Chondrocyte (in vitro differentiated cells): Measurements from ENCODE around the gene CEMP1. TPM values are rescaled to one million over a fixed set of nuclear protein-coding genes. Genes with fewer than 3 reads are reported as not detected.
A peak's percentile ranks its signal among the peaks of the same experiment; 100 is the strongest.

Experiments
- DNase-seq: peaks from one replicate; pipeline ENCODE4 v3.0.0; 2021; ENCODE audit warnings: mixed read lengths, low spot score
- H3K27ac Mint-ChIP-seq: one replicate; pipeline ENCODE4 v1.8.0; 2021; ENCODE audit warnings: mild to moderate bottlenecking, moderate library complexity, mixed read lengths; ENCODE audit not compliant: unreplicated experiment
- H3K27me3 Mint-ChIP-seq: 2 replicates; pipeline ENCODE4 v1.8.0; 2021; ENCODE audit warnings: low read depth, mixed read lengths
- H3K36me3 Mint-ChIP-seq: 2 replicates; pipeline ENCODE4 v1.8.0; 2021; ENCODE audit warnings: low read depth, mixed read lengths
- H3K4me1 Mint-ChIP-seq: 2 replicates; pipeline ENCODE4 v1.8.0; 2021; ENCODE audit warnings: low read depth, mild to moderate bottlenecking, mixed read lengths
- H3K4me3 Mint-ChIP-seq: one replicate; pipeline ENCODE4 v1.8.0; 2021; ENCODE audit warnings: mild to moderate bottlenecking, moderate library complexity, mixed read lengths; ENCODE audit not compliant: unreplicated experiment
- H3K9me3 Mint-ChIP-seq: 2 replicates; pipeline ENCODE4 v1.8.0; 2021; ENCODE audit warnings: low read depth, mixed read lengths
- total RNA-seq: library from RNA; stranded (reverse); gene quantifications from 3 replicates; pipeline ENCODE4 v1.2.1, GENCODE V29; 2021
- TF ChIP-seq, protein P1 (sequence below): fragments of 200-600 bp; sonication (generic); IDR thresholded peaks from 2 replicates; pipeline ENCODE4 v1.5.0; 2021; ENCODE audit warnings: antibody characterized with exemption, mild to moderate bottlenecking, moderate library complexity

CEMP1 gene
- total RNA-seq, 1 donor from 2014 or later: not detected

DNA sequence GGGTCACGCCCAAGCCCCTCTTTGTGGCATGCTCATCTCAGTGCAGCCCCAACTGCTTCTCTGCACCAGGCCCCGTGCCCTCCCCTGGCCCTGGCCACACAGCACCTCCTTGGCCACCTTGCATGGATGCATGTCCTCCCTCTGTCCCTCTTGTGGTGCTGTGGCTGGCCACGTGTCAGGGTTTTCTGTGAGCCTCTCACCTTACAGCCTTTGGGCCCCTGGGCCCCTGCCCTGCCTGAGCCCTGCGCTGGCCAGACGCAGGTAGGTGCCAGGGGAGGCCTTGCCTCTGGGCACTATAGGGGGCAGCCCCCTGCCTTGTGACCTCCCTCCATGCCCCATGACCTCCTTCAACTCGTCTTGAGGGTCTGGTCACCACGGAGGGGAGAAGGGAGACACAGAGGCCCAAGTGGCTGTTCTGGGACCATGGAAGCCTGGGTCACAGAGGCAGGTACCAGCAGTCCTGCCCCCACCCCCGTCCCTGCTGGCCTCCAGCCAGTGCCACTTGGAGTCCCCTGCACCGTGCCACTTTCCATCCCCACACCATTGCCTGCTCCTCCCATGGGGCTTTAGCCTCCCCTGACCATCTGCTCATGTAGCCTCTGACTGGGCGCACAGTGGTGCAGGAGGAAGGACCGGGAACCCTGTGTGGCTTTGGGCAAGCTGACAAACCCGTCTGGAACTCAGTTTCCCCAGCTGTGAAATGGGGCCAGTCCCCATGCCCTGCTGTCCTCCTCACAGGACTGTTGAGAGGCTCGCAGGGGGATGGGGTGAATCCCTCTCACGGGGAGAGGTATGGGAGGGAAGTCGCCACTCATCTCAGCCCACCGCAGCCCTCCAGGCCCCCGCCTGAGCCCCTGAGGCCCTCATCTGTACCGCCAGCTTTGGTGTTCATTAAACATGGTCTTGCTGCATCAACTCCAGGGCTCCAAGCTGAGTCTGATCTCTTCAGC lies 29.0 kb downstream of the CEMP1 start:
- TF ChIP-seq, protein P1, sequence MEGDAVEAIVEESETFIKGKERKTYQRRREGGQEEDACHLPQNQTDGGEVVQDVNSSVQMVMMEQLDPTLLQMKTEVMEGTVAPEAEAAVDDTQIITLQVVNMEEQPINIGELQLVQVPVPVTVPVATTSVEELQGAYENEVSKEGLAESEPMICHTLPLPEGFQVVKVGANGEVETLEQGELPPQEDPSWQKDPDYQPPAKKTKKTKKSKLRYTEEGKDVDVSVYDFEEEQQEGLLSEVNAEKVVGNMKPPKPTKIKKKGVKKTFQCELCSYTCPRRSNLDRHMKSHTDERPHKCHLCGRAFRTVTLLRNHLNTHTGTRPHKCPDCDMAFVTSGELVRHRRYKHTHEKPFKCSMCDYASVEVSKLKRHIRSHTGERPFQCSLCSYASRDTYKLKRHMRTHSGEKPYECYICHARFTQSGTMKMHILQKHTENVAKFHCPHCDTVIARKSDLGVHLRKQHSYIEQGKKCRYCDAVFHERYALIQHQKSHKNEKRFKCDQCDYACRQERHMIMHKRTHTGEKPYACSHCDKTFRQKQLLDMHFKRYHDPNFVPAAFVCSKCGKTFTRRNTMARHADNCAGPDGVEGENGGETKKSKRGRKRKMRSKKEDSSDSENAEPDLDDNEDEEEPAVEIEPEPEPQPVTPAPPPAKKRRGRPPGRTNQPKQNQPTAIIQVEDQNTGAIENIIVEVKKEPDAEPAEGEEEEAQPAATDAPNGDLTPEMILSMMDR: no peak
- no peak overlapping the region for H3K4me3 Mint-ChIP-seq
- H3K27ac Mint-ChIP-seq: peak overlapping the region; percentile 79

DNA sequence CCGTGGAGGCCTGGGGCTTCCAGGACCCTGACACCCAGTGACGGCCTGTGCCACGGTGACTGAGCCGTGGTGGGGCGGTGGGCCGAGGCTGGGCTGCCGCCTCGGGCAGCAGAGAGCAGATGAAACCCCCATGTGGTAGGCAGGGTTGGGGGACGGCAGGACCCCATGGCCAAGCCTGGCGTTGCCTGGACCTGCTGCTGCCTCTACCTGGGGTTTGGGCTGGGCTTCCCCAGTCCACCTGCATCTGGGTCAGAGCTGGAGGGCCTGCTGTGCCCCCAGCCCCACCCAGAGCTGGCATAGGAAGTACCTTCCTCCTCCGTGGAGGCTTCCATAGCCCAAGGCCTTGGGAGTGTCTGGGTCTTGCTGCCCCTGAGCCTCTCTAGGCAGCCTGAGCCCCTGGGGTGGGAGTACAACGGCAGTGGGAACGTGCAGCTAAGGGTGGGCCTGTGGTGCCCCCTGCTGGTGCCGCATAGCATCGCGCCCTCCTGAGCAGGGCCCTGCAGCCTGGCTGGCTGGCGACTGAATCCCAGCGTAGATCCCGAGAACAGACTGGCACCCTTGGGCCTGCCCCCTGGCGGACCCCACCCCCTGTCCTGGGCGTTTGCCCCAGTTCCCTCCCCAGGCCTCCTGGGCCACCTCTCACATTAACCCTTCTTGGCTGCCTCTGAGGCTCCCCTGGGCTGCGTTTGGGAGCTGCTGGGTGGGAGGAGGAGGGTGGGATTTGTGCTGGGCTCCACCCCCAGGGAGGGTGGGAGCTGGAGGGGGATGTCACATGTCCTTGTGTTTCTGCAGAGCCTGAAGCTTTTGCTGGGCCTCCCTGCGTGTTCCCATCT lies 30.1 kb downstream of the CEMP1 start:
- Mint-ChIP-seq H3K27ac (no peak overlapping the region), H3K4me3 (no peak overlapping the region), H3K27me3 (no peaks in the 10 kb centered on the region), H3K4me1 (peaks cover 18% of the 10 kb centered on the region), H3K36me3 (peaks cover 2% of the 10 kb centered on the region), H3K9me3 (no peaks in the 10 kb centered on the region)
- TF ChIP-seq, protein P1: peak; percentile 97
- DNase-seq: no peak

More for the DNA sequence above, 29.0 kb downstream of the CEMP1 start:
- H3K36me3 Mint-ChIP-seq: no peaks in the 10 kb centered on the region
- DNase-seq: no peak
- peaks cover 18% of the 10 kb centered on the region for H3K4me1 Mint-ChIP-seq
- no peaks in the 10 kb centered on the region for H3K9me3 Mint-ChIP-seq
- H3K27me3 Mint-ChIP-seq: no peaks in the 10 kb centered on the region

DNA sequence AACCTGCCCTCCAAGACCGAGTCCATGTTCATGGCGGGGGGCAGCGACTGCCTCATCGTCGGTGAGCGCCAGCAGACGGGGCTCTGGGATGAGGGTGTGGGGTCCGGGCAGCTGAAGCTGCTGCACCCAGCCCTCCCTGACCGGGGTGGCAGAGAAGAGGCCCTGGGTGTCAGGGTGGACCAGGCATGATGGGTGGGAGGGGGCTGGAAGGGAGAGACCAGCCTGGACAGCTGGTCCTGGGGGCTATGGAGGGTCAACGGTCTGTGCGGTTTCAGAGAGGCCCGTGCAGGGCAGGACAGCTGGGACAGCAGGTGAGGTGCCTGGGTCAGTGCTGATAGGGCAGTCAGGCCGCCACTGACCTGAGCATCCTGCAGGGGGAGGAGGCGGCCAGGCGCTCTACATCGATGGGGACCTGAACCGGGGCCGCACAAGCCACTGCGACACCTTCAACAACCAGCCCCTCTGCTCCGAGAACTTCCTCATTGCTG lies 30.7 kb downstream of the CEMP1 start:
- Mint-ChIP-seq H3K36me3 (peaks cover 2% of the 10 kb centered on the region), H3K27me3 (no peaks in the 10 kb centered on the region), H3K9me3 (no peaks in the 10 kb centered on the region), H3K27ac (no peak overlapping the region), H3K4me3 (no peak overlapping the region), H3K4me1 (peaks cover 18% of the 10 kb centered on the region)
- TF ChIP-seq, protein P1: no peak
- no peak for DNase-seq

DNA sequence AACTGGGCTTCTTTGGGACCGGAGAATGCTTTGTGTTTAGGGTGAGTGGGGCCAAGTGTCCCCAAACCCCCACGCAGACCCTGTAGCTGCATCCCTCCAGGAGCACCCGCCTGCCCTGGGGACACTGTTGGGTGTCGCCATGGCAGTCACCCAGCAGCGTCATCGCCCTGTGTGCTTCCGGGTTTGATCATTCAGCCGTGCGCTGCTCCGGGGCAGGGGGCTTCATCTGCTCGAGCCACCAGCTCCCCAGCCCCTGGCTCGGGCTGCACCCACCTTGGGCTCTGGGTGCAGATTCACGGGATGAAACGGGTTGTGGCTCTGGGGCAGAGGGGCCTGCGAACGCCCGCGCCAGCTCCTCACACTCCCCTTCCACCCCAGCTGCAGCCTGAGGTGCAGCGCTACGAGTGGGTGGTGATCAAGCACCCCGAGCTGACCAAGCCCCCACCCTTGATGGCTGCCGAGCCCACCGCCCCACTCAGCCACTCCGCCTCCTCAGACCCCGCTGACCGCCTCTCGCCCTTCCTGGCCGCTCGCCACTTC lies 31.2 kb downstream of the CEMP1 start:
- DNase-seq: no peak
- H3K36me3 Mint-ChIP-seq: peaks cover 2% of the 10 kb centered on the region

More for the DNA sequence above, 31.2 kb downstream of the CEMP1 start:
- Mint-ChIP-seq H3K9me3 (no peaks in the 10 kb centered on the region), H3K4me3 (no peak overlapping the region), H3K4me1 (peaks cover 18% of the 10 kb centered on the region), H3K27me3 (no peaks in the 10 kb centered on the region), H3K27ac (no peak overlapping the region)
- TF ChIP-seq, protein P1: no peak
